ENCODE data around the gene NEGR1. TPM values are rescaled to one million over a fixed set of nuclear protein-coding genes. Genes with fewer than 3 reads are reported as not detected.

Gene NEGR1
- total RNA-seq, 2 experiments from 2014 or later: not detected

DNA sequence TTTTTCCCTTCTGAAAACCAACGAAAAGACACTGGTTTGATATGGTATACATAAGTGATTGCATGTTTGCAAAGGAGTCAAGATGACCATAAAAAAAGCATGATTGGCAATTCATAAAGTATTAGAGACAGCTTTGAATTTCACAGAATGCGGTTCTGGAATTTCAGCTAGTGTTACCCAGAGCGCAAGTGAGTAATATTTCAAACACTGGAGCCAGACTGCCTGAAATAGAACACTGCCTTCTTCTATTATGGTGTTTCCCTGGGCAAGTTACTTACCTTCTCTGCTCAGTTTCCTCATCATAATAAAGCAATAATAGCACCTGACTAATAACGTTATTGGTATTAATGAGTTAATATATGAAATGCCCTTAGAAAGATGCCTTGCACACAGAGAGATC, 54.7 kb downstream of the NEGR1 start:
- H3K4me3 Mint-ChIP-seq: no peak overlapping the region
- intact Hi-C loops (cut with micrococcal nuclease): no loop called here
- no peaks in the 10 kb centered on the region for H3K36me3 Mint-ChIP-seq (ENCODE audit: low read depth)
- H3K27ac Mint-ChIP-seq: no peak overlapping the region
- no peaks in the 10 kb centered on the region for H3K4me1 Mint-ChIP-seq (ENCODE audit: low read depth)
- CTCF ChIA-PET: no interaction called here
- no peaks in the 10 kb centered on the region for H3K9me3 Mint-ChIP-seq
- no peak for DNase-seq
- no peaks in the 10 kb centered on the region for H3K27me3 Mint-ChIP-seq (ENCODE audit: low read depth)

GRCh38 chr1:72224506-72224905, 57.8 kb downstream of the NEGR1 start:
- Mint-ChIP-seq H3K4me3 (no peak overlapping the region), H3K27me3 (ENCODE audit: low read depth) (no peaks in the 10 kb centered on the region), H3K9me3 (peaks cover 1% of the 10 kb centered on the region), H3K36me3 (ENCODE audit: low read depth) (no peaks in the 10 kb centered on the region), H3K27ac (no peak overlapping the region), H3K4me1 (ENCODE audit: low read depth) (no peaks in the 10 kb centered on the region)
- no peak for DNase-seq
- CTCF ChIA-PET: no interaction called here
- intact Hi-C loops (cut with micrococcal nuclease): no loop called here

DNA sequence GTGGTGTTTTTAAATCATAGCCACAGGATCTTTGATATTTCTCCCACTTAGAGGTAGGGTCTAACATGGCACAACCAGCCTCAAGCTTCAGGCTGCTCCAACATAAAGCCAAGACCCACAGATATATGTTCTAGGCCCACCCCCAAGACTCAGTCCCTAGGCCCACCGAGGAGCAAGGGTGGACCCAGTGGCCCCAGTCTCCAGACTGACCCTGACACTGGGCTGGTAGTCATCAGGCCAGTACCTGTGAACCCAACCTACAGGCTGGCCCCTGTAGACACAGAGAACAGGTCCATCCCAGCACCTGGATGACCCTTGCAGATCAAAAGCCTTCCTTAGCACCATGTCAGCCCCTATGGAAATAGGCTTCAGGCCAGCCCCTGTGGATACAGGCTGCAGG, 60.5 kb downstream of the NEGR1 start:
- Mint-ChIP-seq H3K4me3 (no peak overlapping the region), H3K4me1 (ENCODE audit: low read depth) (no peaks in the 10 kb centered on the region), H3K27ac (no peak overlapping the region), H3K27me3 (ENCODE audit: low read depth) (no peaks in the 10 kb centered on the region), H3K9me3 (peaks cover 1% of the 10 kb centered on the region), H3K36me3 (ENCODE audit: low read depth) (no peaks in the 10 kb centered on the region)
- intact Hi-C loops (cut with micrococcal nuclease): no loop called here
- DNase-seq: no peak
- CTCF ChIA-PET: no interaction called here

- Mint-ChIP-seq H3K36me3 (ENCODE audit: low read depth) (no peaks in the 10 kb centered on the region), H3K4me1 (ENCODE audit: low read depth) (no peaks in the 10 kb centered on the region), H3K4me3 (no peak overlapping the region), H3K9me3 (peaks cover 1% of the 10 kb centered on the region), H3K27me3 (ENCODE audit: low read depth) (no peaks in the 10 kb centered on the region), H3K27ac (no peak overlapping the region)
- intact Hi-C loops (cut with micrococcal nuclease): no loop called here
- DNase-seq: no peak
- CTCF ChIA-PET: no interaction called here
Observed at GRCh38 chr1:72218141-72218739, 64.1 kb downstream of the NEGR1 start.

GRCh38 chr1:72207059-72207458, 75.3 kb downstream of the NEGR1 start:
- no peak for DNase-seq
- no peak overlapping the region for H3K27ac Mint-ChIP-seq
- intact Hi-C loops (cut with micrococcal nuclease): no loop called here
- CTCF ChIA-PET: no interaction called here
- no peaks in the 10 kb centered on the region for H3K27me3 Mint-ChIP-seq (ENCODE audit: low read depth)
- H3K4me1 Mint-ChIP-seq (ENCODE audit: low read depth): no peaks in the 10 kb centered on the region
- no peak overlapping the region for H3K4me3 Mint-ChIP-seq
- H3K36me3 Mint-ChIP-seq (ENCODE audit: low read depth): no peaks in the 10 kb centered on the region
- H3K9me3 Mint-ChIP-seq: peaks cover 2% of the 10 kb centered on the region

- Mint-ChIP-seq H3K4me1 (ENCODE audit: low read depth) (no peaks in the 10 kb centered on the region), H3K27ac (no peak overlapping the region), H3K4me3 (no peak overlapping the region), H3K36me3 (ENCODE audit: low read depth) (no peaks in the 10 kb centered on the region), H3K27me3 (ENCODE audit: low read depth) (no peaks in the 10 kb centered on the region), H3K9me3 (peaks cover 2% of the 10 kb centered on the region)
- intact Hi-C loops (cut with micrococcal nuclease): no loop called here
- CTCF ChIA-PET: no interaction called here
- no peak for DNase-seq
Observed at GRCh38 chr1:72202761-72203160, 79.6 kb downstream of the NEGR1 start.

DNA sequence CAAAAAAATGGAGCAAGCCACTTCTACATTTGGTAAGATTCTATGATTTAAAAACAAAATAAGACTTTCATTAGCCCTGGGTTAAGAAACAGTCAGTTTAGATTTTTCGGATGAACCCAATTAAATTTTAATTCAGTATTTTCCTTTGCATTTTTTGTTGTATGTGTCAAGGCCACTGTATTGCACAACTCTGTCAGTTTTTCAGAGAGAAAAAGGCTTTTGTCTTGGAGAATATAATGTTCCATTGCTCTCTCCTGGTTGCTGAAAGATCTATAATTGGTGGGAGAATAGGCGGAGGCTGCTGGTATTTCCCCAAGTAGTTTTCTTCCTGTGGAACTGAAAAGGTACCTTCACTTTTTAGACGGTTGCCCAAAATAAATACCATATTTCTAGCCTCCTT, 84.6 kb downstream of the NEGR1 start:
- H3K9me3 Mint-ChIP-seq: no peaks in the 10 kb centered on the region
- CTCF ChIA-PET: no interaction called here
- intact Hi-C loops (cut with micrococcal nuclease): no loop called here
- H3K27ac Mint-ChIP-seq: no peak overlapping the region
- no peaks in the 10 kb centered on the region for H3K27me3 Mint-ChIP-seq (ENCODE audit: low read depth)
- H3K36me3 Mint-ChIP-seq (ENCODE audit: low read depth): no peaks in the 10 kb centered on the region
- no peak for DNase-seq
- H3K4me3 Mint-ChIP-seq: no peak overlapping the region
- no peaks in the 10 kb centered on the region for H3K4me1 Mint-ChIP-seq (ENCODE audit: low read depth)

- H3K9me3 Mint-ChIP-seq: no peaks in the 10 kb centered on the region
- no peaks in the 10 kb centered on the region for H3K4me1 Mint-ChIP-seq (ENCODE audit: low read depth)
- H3K4me3 Mint-ChIP-seq: no peak overlapping the region
- CTCF ChIA-PET: no interaction called here
- no peaks in the 10 kb centered on the region for H3K27me3 Mint-ChIP-seq (ENCODE audit: low read depth)
- no peak overlapping the region for H3K27ac Mint-ChIP-seq
- no peaks in the 10 kb centered on the region for H3K36me3 Mint-ChIP-seq (ENCODE audit: low read depth)
- no peak for DNase-seq
- intact Hi-C loops (cut with micrococcal nuclease): loop anchor here (2.0 kb wide), 1 partner anchor 1488 kb away; no protein-coding TSS in a partner anchor
Observed at GRCh38 chr1:72186733-72187307, 95.5 kb downstream of the NEGR1 start.

DNA sequence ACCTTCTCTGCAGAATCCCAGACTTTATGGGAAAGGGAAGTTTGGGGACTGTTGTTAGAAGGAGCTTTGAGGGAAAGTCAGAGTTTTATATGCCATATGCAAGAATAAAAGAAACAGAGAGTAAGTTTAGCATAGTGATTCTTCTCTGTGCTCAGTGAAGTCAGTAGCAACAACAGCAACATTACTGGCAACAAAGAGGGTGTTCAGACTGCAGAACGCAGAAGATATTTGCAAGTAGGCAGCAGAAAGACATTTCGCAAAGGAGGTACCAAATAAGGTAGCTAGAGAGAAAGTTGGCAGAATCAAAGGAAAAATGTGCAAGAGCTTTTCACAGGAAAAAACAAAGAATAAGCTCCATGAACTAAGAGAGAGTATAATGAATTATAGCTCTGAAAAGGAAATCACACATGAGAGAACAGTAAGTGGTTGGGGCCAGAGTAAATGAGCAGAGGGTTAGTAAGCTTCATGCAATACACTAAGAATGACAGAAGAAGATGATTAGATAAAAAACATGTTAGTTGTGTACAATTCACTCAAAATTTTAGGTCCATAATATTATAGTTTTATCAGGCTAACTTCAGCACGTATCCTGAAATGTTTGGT, 98.1 kb downstream of the NEGR1 start:
- H3K27ac Mint-ChIP-seq: no peak overlapping the region
- H3K27me3 Mint-ChIP-seq (ENCODE audit: low read depth): no peaks in the 10 kb centered on the region
- H3K9me3 Mint-ChIP-seq: no peaks in the 10 kb centered on the region
- DNase-seq: no peak
- no peak overlapping the region for H3K4me3 Mint-ChIP-seq
- H3K36me3 Mint-ChIP-seq (ENCODE audit: low read depth): no peaks in the 10 kb centered on the region
- CTCF ChIA-PET: no interaction called here
- intact Hi-C loops (cut with micrococcal nuclease): no loop called here
- no peaks in the 10 kb centered on the region for H3K4me1 Mint-ChIP-seq (ENCODE audit: low read depth)

DNA sequence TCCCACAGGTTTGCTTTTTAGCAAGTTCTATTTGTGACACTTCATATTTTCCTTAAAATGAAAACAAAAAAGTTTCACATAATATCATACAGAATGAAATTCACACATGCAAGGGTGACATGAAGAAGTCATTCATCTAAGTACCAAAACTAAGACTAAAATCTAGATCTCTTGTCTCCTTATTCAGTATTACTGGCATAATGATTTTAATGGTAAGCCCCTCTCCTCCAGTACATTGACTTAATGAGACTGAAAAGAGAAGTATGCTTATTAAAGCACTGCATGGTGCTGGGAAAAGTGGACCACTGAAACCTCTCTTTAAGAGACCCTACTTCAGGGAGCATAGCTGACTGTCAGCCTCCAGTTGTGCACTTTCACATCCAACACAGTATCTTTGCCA, 99.5 kb downstream of the NEGR1 start:
- H3K27me3 Mint-ChIP-seq (ENCODE audit: low read depth): no peaks in the 10 kb centered on the region
- H3K9me3 Mint-ChIP-seq: no peaks in the 10 kb centered on the region
- H3K4me1 Mint-ChIP-seq (ENCODE audit: low read depth): no peaks in the 10 kb centered on the region
- H3K36me3 Mint-ChIP-seq (ENCODE audit: low read depth): no peaks in the 10 kb centered on the region
- no peak overlapping the region for H3K4me3 Mint-ChIP-seq
- no peak for DNase-seq
- no peak overlapping the region for H3K27ac Mint-ChIP-seq
- CTCF ChIA-PET: no interaction called here
- intact Hi-C loops (cut with micrococcal nuclease): loop anchor here (1.0 kb wide), 1 partner anchor 101 kb away; no protein-coding TSS in a partner anchor

- no peak for DNase-seq
- Mint-ChIP-seq H3K27me3 (ENCODE audit: low read depth) (no peaks in the 10 kb centered on the region), H3K27ac (no peak overlapping the region), H3K4me1 (ENCODE audit: low read depth) (no peaks in the 10 kb centered on the region), H3K36me3 (ENCODE audit: low read depth) (no peaks in the 10 kb centered on the region), H3K4me3 (no peak overlapping the region), H3K9me3 (no peaks in the 10 kb centered on the region)
- CTCF ChIA-PET: no interaction called here
- intact Hi-C loops (cut with micrococcal nuclease): no loop called here
Observed at GRCh38 chr1:72178266-72178665, 104.1 kb downstream of the NEGR1 start.

GRCh38 chr1:72177711-72178110, 104.6 kb downstream of the NEGR1 start:
- intact Hi-C loops (cut with micrococcal nuclease): no loop called here
- CTCF ChIA-PET: no interaction called here
- H3K27ac Mint-ChIP-seq: no peak overlapping the region
- H3K27me3 Mint-ChIP-seq (ENCODE audit: low read depth): no peaks in the 10 kb centered on the region
- DNase-seq: no peak
- H3K4me1 Mint-ChIP-seq (ENCODE audit: low read depth): no peaks in the 10 kb centered on the region
- H3K36me3 Mint-ChIP-seq (ENCODE audit: low read depth): no peaks in the 10 kb centered on the region
- no peaks in the 10 kb centered on the region for H3K9me3 Mint-ChIP-seq
- H3K4me3 Mint-ChIP-seq: no peak overlapping the region

DNA sequence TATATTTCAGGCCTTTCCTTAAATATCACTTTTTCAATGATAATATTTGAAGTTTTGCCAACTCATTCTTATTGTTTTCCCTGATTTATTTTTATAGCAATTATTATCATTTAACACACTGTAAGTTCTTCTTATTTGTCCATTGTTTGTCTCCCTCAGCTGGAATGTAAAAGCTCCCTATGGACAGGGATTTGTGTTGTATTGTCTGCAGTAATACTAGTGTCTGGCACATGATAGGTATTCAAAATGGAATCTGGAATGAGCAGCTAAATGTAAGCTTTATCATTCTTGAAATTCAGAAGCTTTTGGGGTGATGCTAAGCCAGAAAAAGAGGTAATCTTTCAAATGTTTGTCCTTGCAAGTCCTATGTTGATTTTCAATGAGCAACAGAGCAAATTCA, 112.1 kb downstream of the NEGR1 start:
- Mint-ChIP-seq H3K9me3 (no peaks in the 10 kb centered on the region), H3K4me3 (no peak overlapping the region), H3K27me3 (ENCODE audit: low read depth) (no peaks in the 10 kb centered on the region), H3K36me3 (ENCODE audit: low read depth) (no peaks in the 10 kb centered on the region), H3K4me1 (ENCODE audit: low read depth) (no peaks in the 10 kb centered on the region), H3K27ac (no peak overlapping the region)
- CTCF ChIA-PET: no interaction called here
- DNase-seq: no peak
- intact Hi-C loops (cut with micrococcal nuclease): no loop called here

Data from activated naive CD4-positive, alpha-beta T cell treated with anti-CD3 and anti-CD28 coated beads for 36 hours (primary cell).